K562 (cell line): ENCODE measurements around the gene DDRGK1. TPM values are rescaled to one million over a fixed set of nuclear protein-coding genes. Genes with fewer than 3 reads are reported as not detected.

Source experiments
- ATAC-seq: fragments of 200-7000 bp; cut with Tn5 transposase; 3 replicates; pipeline ENCODE4 v1.9.1; 2020; ENCODE audit warnings: moderate library complexity
- BruUV-seq: library from RNA; stranded (reverse); fragments of 400-500 nt; replicated peaks from 2 replicates; lab custom pipeline; 2021; lab: Mats Ljungman, UMichigan
- CTCF ChIA-PET: fragments of 300-600 bp; formaldehyde crosslinking; extraction: SDS; loops from one replicate; lab custom pipeline; 2021; ENCODE audit warnings: low intra/inter-chr PET ratio; lab: Yijun Ruan, JAX
- POLR2A ChIA-PET: fragments of 300-600, 350-650 bp; sonication (Branson Sonifier 250); formaldehyde crosslinking; extraction: SDS; loops from one replicate; lab custom pipeline; 2021; ENCODE audit warnings: antibody characterized with exemption, inconsistent platforms; lab: Yijun Ruan, JAX
- DNase-seq, 4 experiments: peaks; one replicate each; pipeline versions ENCODE4 v3.0.0 to v3.0.0-alpha.2; 2011 to 2018; ENCODE audit warnings: low spot score in 3 of 4, mixed read lengths in 3 of 4; ENCODE audit errors: extremely low read depth in 1 of 4
- FAIRE-seq: peaks from 2 replicates; lab custom pipeline; 2011; peaks lifted over from hg19 to GRCh38; lab: Jason Lieb, UNC
- H2AFZ ChIP-seq: 2 replicates; pipeline ENCODE4 v1.6.0; 2011; ENCODE audit warnings: low read depth, low read length, control low read depth, inconsistent platforms
- H3K27ac ChIP-seq: fragments of 200-600 bp; 3 replicates; pipeline ENCODE4 v1.8.0; 2011; ENCODE audit warnings: low read depth, mild to moderate bottlenecking, control low read depth, inconsistent platforms, low read length, moderate library complexity, mixed read lengths; ENCODE audit errors: extremely low read depth
- H3K27me3 ChIP-seq, 2 experiments: fragments of 300-600 bp in 1 of 2; 2 replicates in 1 of 2; 3 replicates in 1 of 2; pipeline versions ENCODE4 v1.6.0 to v1.8.0; 2011; ENCODE audit warnings: inconsistent platforms in 2 of 2, low read length in 2 of 2, mild to moderate bottlenecking in 1 of 2, mixed read lengths in 1 of 2, moderate library complexity in 1 of 2; ENCODE audit not compliant: control insufficient read depth in 2 of 2, insufficient read depth in 2 of 2
- H3K36me3 ChIP-seq: fragments of 300-600 bp; 3 replicates; pipeline ENCODE4 v1.8.0; 2011; ENCODE audit warnings: mild to moderate bottlenecking, low read length, inconsistent platforms; ENCODE audit not compliant: control insufficient read depth, insufficient read depth
- H3K4me1 ChIP-seq, 2 experiments: fragments of 200-600 bp in 1 of 2; replicated peaks in 1 of 2; 2 replicates in 1 of 2; 3 replicates in 1 of 2; pipeline versions ENCODE4 v1.5.1 to v1.8.0; 2011; ENCODE audit warnings: inconsistent platforms in 2 of 2, low read length in 2 of 2, mild to moderate bottlenecking in 1 of 2, mixed read lengths in 1 of 2, moderate library complexity in 1 of 2; ENCODE audit not compliant: control insufficient read depth in 2 of 2, insufficient read depth in 2 of 2
- H3K4me2 ChIP-seq: 2 replicates; pipeline ENCODE4 v1.6.1; 2011; ENCODE audit warnings: low read length, control low read depth, inconsistent platforms, mixed read lengths; ENCODE audit not compliant: insufficient read depth
- H3K4me3 ChIP-seq: fragments of 200-600 bp; sonication (generic), shearing (Covaris generic); 2 replicates; pipeline ENCODE4 v1.5.1; 2016; ENCODE audit warnings: control low read depth, inconsistent platforms
- H3K79me2 ChIP-seq: fragments of 200-600 bp; 3 replicates; pipeline ENCODE4 v1.8.0; 2011; ENCODE audit warnings: low read length, inconsistent platforms; ENCODE audit not compliant: control insufficient read depth, insufficient read depth
- H3K9ac ChIP-seq, 2 experiments: 2 replicates each; pipeline versions ENCODE4 v1.6.0 to v1.6.1; 2011; ENCODE audit warnings: low read depth in 2 of 2, low read length in 2 of 2, control low read depth in 1 of 2, inconsistent platforms in 1 of 2, mild to moderate bottlenecking in 1 of 2, mixed read lengths in 1 of 2; ENCODE audit not compliant: insufficient read depth in 1 of 2
- H3K9me1 ChIP-seq: one replicate; pipeline ENCODE4 v1.6.0; 2011; ENCODE audit warnings: inconsistent platforms, mild to moderate bottlenecking, low read length, moderate library complexity; ENCODE audit not compliant: control insufficient read depth, insufficient read depth
- H3K9me3 ChIP-seq: replicated peaks from 2 replicates; pipeline ENCODE4 v1.5.1; 2011; ENCODE audit warnings: low read depth, low read length, inconsistent platforms; ENCODE audit not compliant: control insufficient read depth, insufficient read depth
- H4K20me1 ChIP-seq: replicated peaks from 2 replicates; pipeline ENCODE4 v1.6.1; 2011; ENCODE audit warnings: low read length, inconsistent platforms, mixed read lengths; ENCODE audit not compliant: control insufficient read depth, insufficient read depth
- BCOR ChIP-seq: fragments of 450-650 bp; IDR thresholded peaks from 2 replicates; pipeline ENCODE4 v1.6.1; 2016
- BDP1 ChIP-seq: IDR thresholded peaks from 3 replicates; pipeline ENCODE4 v1.6.1; 2011; ENCODE audit not compliant: insufficient read length, insufficient read depth
- CBFA2T3 ChIP-seq: fragments of 450-650 bp; IDR thresholded peaks from 2 replicates; pipeline ENCODE4 v1.6.1; 2017
- CBX3 ChIP-seq, 2 experiments: IDR thresholded peaks; 1 replicate in 1 of 2; 2 replicates in 1 of 2; pipeline ENCODE4 v1.6.1; 2012; ENCODE audit warnings: inconsistent platforms in 2 of 2, low read length in 2 of 2, borderline replicate concordance in 1 of 2, control low read depth in 1 of 2
- HINFP ChIP-seq: fragments of 450-650 bp; conservative IDR thresholded peaks from 2 replicates; pipeline ENCODE4 v1.6.1; 2016; ENCODE audit warnings: missing genetic modification characterization, low read depth, mild to moderate bottlenecking, control low read depth, missing compliant biosample characterization
- KDM1A ChIP-seq, 2 experiments: fragments of 450-650 bp; IDR thresholded peaks; 2 replicates each; pipeline ENCODE4 v1.6.1; 2016; ENCODE audit warnings: mild to moderate bottlenecking in 2 of 2
- L3MBTL2 ChIP-seq: fragments of 450-650 bp; IDR thresholded peaks from 2 replicates; pipeline ENCODE4 v1.6.1; 2016; ENCODE audit warnings: mild to moderate bottlenecking, moderate library complexity
- NELFE ChIP-seq: IDR thresholded peaks from 2 replicates; pipeline ENCODE4 v1.6.1; 2011; ENCODE audit warnings: mild to moderate bottlenecking; ENCODE audit not compliant: insufficient read depth, insufficient read length
- NR2C1 ChIP-seq, 2 experiments: fragments of 450-650 bp; IDR thresholded peaks; 2 replicates each; pipeline ENCODE4 v1.6.1; 2017; ENCODE audit warnings: mild to moderate bottlenecking in 2 of 2, antibody characterized with exemption in 1 of 2, inconsistent platforms in 1 of 2, missing compliant biosample characterization in 1 of 2, missing genetic modification characterization in 1 of 2
- RBM25 ChIP-seq: fragments of 200-400 bp; formaldehyde crosslinking; IDR thresholded peaks from 2 replicates; pipeline ENCODE4 v1.6.1; 2018; ENCODE audit warnings: low read length, low read depth, moderate library complexity; ENCODE audit not compliant: severe bottlenecking
- TEAD1 ChIP-seq, 2 experiments: fragments of 450-650 bp in 1 of 2; sonication (generic) in 1 of 2; formaldehyde crosslinking; IDR thresholded peaks; 2 replicates each; pipeline versions ENCODE4 v1.4.0 to v1.8.0; 2020 to 2022; ENCODE audit warnings: mild to moderate bottlenecking in 2 of 2, missing genetic modification reagents in 1 of 2
- ZNF263 ChIP-seq: sonication (generic); formaldehyde crosslinking; IDR thresholded peaks from 2 replicates; pipeline ENCODE4 v1.8.0; 2022; ENCODE audit warnings: mild to moderate bottlenecking, missing genetic modification reagents, borderline replicate concordance
- ZNF384 ChIP-seq: IDR thresholded peaks from 2 replicates; pipeline ENCODE4 v1.6.1; 2012; ENCODE audit warnings: low read depth, low read length, improper control_type of control experiment
- ZNF511 ChIP-seq: sonication (generic); formaldehyde crosslinking; IDR thresholded peaks from 2 replicates; pipeline ENCODE4 v1.8.0; 2022; ENCODE audit warnings: mild to moderate bottlenecking, missing genetic modification reagents
- WGBS: fragments of 100-300 bp; shearing (Covaris generic); methylation state at CpG from one replicate; pipeline ENCODE4 v1.1.6; 2016; ENCODE audit warnings: low coverage, mixed read lengths; ENCODE audit not compliant: insufficient coverage; ENCODE audit errors: missing lambda C conversion rate; 5-methylcytosine and 5-hydroxymethylcytosine counted together
- in situ Hi-C: fragments of 300-500 bp; cut with MboI; formaldehyde crosslinking; loops from 4 replicates; pipeline ENCODE4 v1.15.0; 2018; ENCODE audit warnings: inconsistent platforms, mixed read lengths
- intact Hi-C: fragments of 100-400 bp; cut with micrococcal nuclease; formaldehyde crosslinking; loops from 2 replicates; pipeline ENCODE4 v1.14.2; 2022
- polyA plus RNA-seq, 8 experiments: library from polyadenylated mRNA; depleted of rRNA in 4 of 8; stranded (reverse) in 5 of 8; unstranded in 3 of 8; fragments of >200 nt; fragmentation: Nextera tagmentation in 2 of 8; fragmentation: Illumina TruSeq in 1 of 8; extraction: Ambion mirVana in 2 of 8; extraction: Trizol in 1 of 8; gene quantifications; 2 replicates each; pipeline versions ENCODE4 v1.2.1 to v1.2.3, GENCODE V29; 2011 to 2014; ENCODE audit warnings: inconsistent platforms in 1 of 8, missing spikeins in 1 of 8
- total RNA-seq, 7 experiments: library from RNA; depleted of rRNA in 6 of 7; stranded (reverse); fragments of >200 nt in 6 of 7; fragmentation: Illumina TruSeq in 2 of 7; extraction: Trizol in 2 of 7; gene quantifications; 2 replicates each; pipeline versions ENCODE4 v1.2.1 to v1.2.3, GENCODE V29; 2011 to 2021; ENCODE audit warnings: low replicate concordance in 1 of 7

The DDRGK1 gene
- total and polyA plus RNA-seq, 9 of the 15 experiments (the other 6 are each of a cell fraction or from before 2014, with no cell fraction given): 2.3 to 54.4 (median 29.1) TPM

GRCh38 chr20:3180319-3180718, 24.2 kb downstream of the DDRGK1 start:
- H3K9me3 ChIP-seq: no peaks in the 10 kb centered on the region
- intact Hi-C loops: no loop called here
- POLR2A ChIA-PET: no interaction called here
- TF ChIP-seq CBX3 (IDR thresholded peaks at IDR 0.05; ENCODE audit: borderline replicate concordance in 1 of 2, low read length in 2 of 2): no peak
- TF ChIP-seq ZNF263 (CRISPR knock-in tag): peak; percentile 89
- TF ChIP-seq, all 486 proteins: peak for 1
- H3K27me3 ChIP-seq: no peaks in the 10 kb centered on the region
- no peak overlapping the region for H3K4me2 ChIP-seq
- peaks cover 4 to 6% of the 10 kb centered on the region in 2 experiments; a peak in 4 of 5 replicates for H3K4me1 ChIP-seq
- no peak for ATAC-seq
- CTCF ChIA-PET: no interaction called here
- no peak overlapping the region for H2AFZ ChIP-seq
- H3K36me3 ChIP-seq: no peaks in the 10 kb centered on the region
- WGBS: 58% methylated on average over 4 of the region's 4 CpGs
- DNase-seq: no peak
- no TSS peak for BruUV-seq
- no peak overlapping the region for H3K4me3 ChIP-seq
- H3K27ac ChIP-seq: no peak overlapping the region
- in situ Hi-C loops: no loop called here
- H4K20me1 ChIP-seq: no peaks in the 10 kb centered on the region
- no peak for FAIRE-seq
- no peaks in the 10 kb centered on the region for H3K9me1 ChIP-seq
- H3K9ac ChIP-seq: no peak overlapping the region
- H3K79me2 ChIP-seq: no peaks in the 10 kb centered on the region; the same call in 2 of the 3 replicates

GRCh38 chr20:3177746-3178485, 26.6 kb downstream of the DDRGK1 start:
- Histone ChIP-seq H2AFZ (no peak overlapping the region), H3K4me2 (peak overlapping the region; percentile 25; the same call in 1 of the 2 replicates), H3K36me3 (no peaks in the 10 kb centered on the region), H3K9me1 (no peaks in the 10 kb centered on the region), H3K4me3 (no peak overlapping the region), H3K79me2 (peaks cover 11% of the 10 kb centered on the region; the same call in 2 of the 3 replicates), H3K9me3 (no peaks in the 10 kb centered on the region), H4K20me1 (no peaks in the 10 kb centered on the region), H3K27me3 (no peaks in the 10 kb centered on the region), H3K4me1 (peaks cover 4 to 20% of the 10 kb centered on the region in 2 experiments; a peak in 4 of 5 replicates), H3K27ac (no peak overlapping the region), H3K9ac (peak overlapping the region in 1 of 2 experiments; percentile 68; a peak in 1 of 4 replicates)
- no TSS peak for BruUV-seq
- ATAC-seq (no peak), FAIRE-seq (no peak), DNase-seq (peak in 1 of 4 experiments; percentile 40)
- ChIA-PET CTCF (no interaction called here), POLR2A (no interaction called here)
- intact Hi-C loops: no loop called here
- in situ Hi-C loops: no loop called here
- WGBS: 54% methylated on average over 7 of the region's 8 CpGs
- no peak for TF ChIP-seq TEAD1 (CRISPR knock-in tag; IDR thresholded peaks at IDR 0.05)
- TF ChIP-seq BDP1: no peak
- 0 out of 2 replicates have a peak, but pooled peaks have one; percentile 3 for TF ChIP-seq CBFA2T3
- TF ChIP-seq L3MBTL2: no peak
- peak; percentile 67 for TF ChIP-seq ZNF384
- TF ChIP-seq BCOR: no peak
- TF ChIP-seq NELFE: no peak
- TF ChIP-seq KDM1A (IDR thresholded peaks at IDR 0.05): no peak
- no peak for TF ChIP-seq ZNF511 (CRISPR knock-in tag)
- TF ChIP-seq RBM25: peak; percentile 17
- TF ChIP-seq HINFP (tag): no peak
- no peak for TF ChIP-seq NR2C1 (IDR thresholded peaks at IDR 0.05)
- no peak for TF ChIP-seq NR2C1 (tag; IDR thresholded peaks at IDR 0.05)
